Astrocyte (in vitro differentiated cells and primary cell): ENCODE measurements around the gene ABL2. TPM values are rescaled to one million over a fixed set of nuclear protein-coding genes. Genes with fewer than 3 reads are reported as not detected.

Experiments
- DNase-seq: peaks from one replicate; pipeline ENCODE4 v3.0.0-alpha.2; 2010; ENCODE audit warnings: low read depth
- FAIRE-seq: peaks from 2 replicates; lab custom pipeline; 2011; peaks lifted over from hg19 to GRCh38; lab: Jason Lieb, UNC
- H2AFZ ChIP-seq: 2 replicates; pipeline ENCODE4 v1.6.0; 2012; ENCODE audit warnings: low read depth, low read length, inconsistent platforms
- H3K27ac ChIP-seq: 2 replicates; pipeline ENCODE4 v1.5.1; 2011; ENCODE audit warnings: low read depth, low read length, inconsistent platforms
- H3K27me3 ChIP-seq: 2 replicates; pipeline ENCODE4 v1.6.0; 2011; ENCODE audit warnings: low read length, inconsistent platforms; ENCODE audit not compliant: insufficient read depth
- H3K36me3 ChIP-seq: 2 replicates; pipeline ENCODE4 v1.5.1; 2011; ENCODE audit warnings: low read length, inconsistent platforms; ENCODE audit not compliant: insufficient read depth
- H3K4me1 ChIP-seq: 2 replicates; pipeline ENCODE4 v1.5.1; 2011; ENCODE audit warnings: low read length, inconsistent platforms; ENCODE audit not compliant: insufficient read depth
- H3K4me2 ChIP-seq: 2 replicates; pipeline ENCODE4 v1.6.0; 2012; ENCODE audit warnings: low read length, inconsistent platforms
- H3K4me3 ChIP-seq: 2 replicates; pipeline ENCODE4 v1.5.1; 2011; ENCODE audit warnings: low read depth, mild to moderate bottlenecking, low read length, inconsistent platforms; ENCODE audit not compliant: insufficient read depth
- H3K79me2 ChIP-seq: 2 replicates; pipeline ENCODE4 v1.6.0; 2012; ENCODE audit warnings: mild to moderate bottlenecking, low read length, inconsistent platforms; ENCODE audit not compliant: insufficient read depth
- H3K9ac ChIP-seq: 2 replicates; pipeline ENCODE4 v1.6.0; 2012; ENCODE audit warnings: mild to moderate bottlenecking, low read length, inconsistent platforms
- H3K9me3 ChIP-seq: 2 replicates; pipeline ENCODE4 v1.5.1; 2012; ENCODE audit warnings: low read depth, mild to moderate bottlenecking, low read length, inconsistent platforms; ENCODE audit not compliant: insufficient read depth
- H4K20me1 ChIP-seq: 2 replicates; pipeline ENCODE4 v1.6.0; 2012; ENCODE audit warnings: low read length, inconsistent platforms; ENCODE audit not compliant: insufficient read depth
- H3K27ac Mint-ChIP-seq: one replicate; pipeline ENCODE4 v1.8.0; 2021; ENCODE audit warnings: mild to moderate bottlenecking, mixed read lengths; ENCODE audit not compliant: unreplicated experiment
- H3K27me3 Mint-ChIP-seq: one replicate; pipeline ENCODE4 v1.8.0; 2021; ENCODE audit warnings: low read depth, mixed read lengths; ENCODE audit not compliant: unreplicated experiment
- H3K36me3 Mint-ChIP-seq: one replicate; pipeline ENCODE4 v1.8.0; 2021; ENCODE audit warnings: low read depth, mixed read lengths; ENCODE audit not compliant: unreplicated experiment
- H3K4me1 Mint-ChIP-seq: one replicate; pipeline ENCODE4 v1.8.0; 2021; ENCODE audit warnings: low read depth, mixed read lengths; ENCODE audit not compliant: unreplicated experiment
- H3K4me3 Mint-ChIP-seq: one replicate; pipeline ENCODE4 v1.8.0; 2021; ENCODE audit warnings: mild to moderate bottlenecking, moderate library complexity, mixed read lengths; ENCODE audit not compliant: unreplicated experiment
- H3K9me3 Mint-ChIP-seq: one replicate; pipeline ENCODE4 v1.8.0; 2021; ENCODE audit warnings: mild to moderate bottlenecking, mixed read lengths; ENCODE audit not compliant: unreplicated experiment
- EZH2 ChIP-seq: IDR thresholded peaks from 2 replicates; pipeline ENCODE4 v1.6.1; 2012; ENCODE audit warnings: mild to moderate bottlenecking, low read length, inconsistent platforms; ENCODE audit not compliant: insufficient read depth
- total RNA-seq: library from RNA; stranded (reverse); gene quantifications from 2 replicates; pipeline ENCODE4 v1.2.1, GENCODE V29; 2021
- TF ChIP-seq, protein P1 (sequence below): IDR thresholded peaks from 2 replicates; pipeline ENCODE4 v1.5.1; 2011; ENCODE audit warnings: low read depth, mild to moderate bottlenecking, inconsistent platforms, low read length, moderate library complexity; ENCODE audit not compliant: insufficient read depth

Gene ABL2
- total RNA-seq, 1 donor from 2014 or later, result 110 TPM

DNA sequence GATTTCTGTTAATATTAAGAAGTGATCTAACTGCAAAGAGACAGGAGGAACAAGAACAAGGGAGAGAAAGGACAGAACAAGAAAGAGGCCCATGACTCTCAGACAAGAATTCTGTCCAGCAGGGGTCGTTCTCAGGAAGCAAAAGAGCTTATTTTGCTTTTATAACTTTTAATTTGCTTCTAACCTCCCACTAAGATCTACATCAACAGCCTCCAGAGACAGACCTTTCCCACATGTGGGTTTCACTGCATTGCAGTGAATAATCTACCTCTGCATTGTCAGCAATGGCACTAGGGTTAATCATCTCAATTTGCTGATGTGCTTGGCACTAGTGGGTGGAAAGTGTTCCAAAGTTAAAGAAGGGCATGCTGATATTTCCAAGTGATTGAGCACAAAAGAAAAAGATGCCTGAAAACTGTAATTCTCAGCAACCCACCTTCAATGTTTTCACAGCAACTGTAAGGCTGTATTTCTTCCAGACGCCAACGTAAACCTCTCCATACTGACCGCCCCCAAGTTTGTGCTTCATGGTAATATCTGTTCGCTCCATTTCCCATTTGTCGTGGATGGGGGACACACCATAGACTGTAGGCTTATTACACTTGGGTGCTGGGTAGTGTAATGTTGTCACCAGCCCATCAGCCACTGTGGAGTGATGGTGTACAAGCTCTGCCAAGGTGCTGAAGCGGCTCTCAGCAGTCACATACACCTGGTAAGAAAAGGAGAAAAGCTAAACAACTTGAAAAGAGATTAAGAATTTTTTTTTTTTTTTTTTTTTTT, 108.1 kb downstream of the ABL2 start:
- TF ChIP-seq EZH2, result no peak
- TF ChIP-seq, protein P1, sequence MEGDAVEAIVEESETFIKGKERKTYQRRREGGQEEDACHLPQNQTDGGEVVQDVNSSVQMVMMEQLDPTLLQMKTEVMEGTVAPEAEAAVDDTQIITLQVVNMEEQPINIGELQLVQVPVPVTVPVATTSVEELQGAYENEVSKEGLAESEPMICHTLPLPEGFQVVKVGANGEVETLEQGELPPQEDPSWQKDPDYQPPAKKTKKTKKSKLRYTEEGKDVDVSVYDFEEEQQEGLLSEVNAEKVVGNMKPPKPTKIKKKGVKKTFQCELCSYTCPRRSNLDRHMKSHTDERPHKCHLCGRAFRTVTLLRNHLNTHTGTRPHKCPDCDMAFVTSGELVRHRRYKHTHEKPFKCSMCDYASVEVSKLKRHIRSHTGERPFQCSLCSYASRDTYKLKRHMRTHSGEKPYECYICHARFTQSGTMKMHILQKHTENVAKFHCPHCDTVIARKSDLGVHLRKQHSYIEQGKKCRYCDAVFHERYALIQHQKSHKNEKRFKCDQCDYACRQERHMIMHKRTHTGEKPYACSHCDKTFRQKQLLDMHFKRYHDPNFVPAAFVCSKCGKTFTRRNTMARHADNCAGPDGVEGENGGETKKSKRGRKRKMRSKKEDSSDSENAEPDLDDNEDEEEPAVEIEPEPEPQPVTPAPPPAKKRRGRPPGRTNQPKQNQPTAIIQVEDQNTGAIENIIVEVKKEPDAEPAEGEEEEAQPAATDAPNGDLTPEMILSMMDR, result peak; percentile 61
- H4K20me1 ChIP-seq, result peaks cover 47% of the 10 kb centered on the region
- FAIRE-seq (no peak), DNase-seq (no peak)
- H3K9me3 Mint-ChIP-seq, result no peaks in the 10 kb centered on the region
- H3K27ac Mint-ChIP-seq, result no peak overlapping the region
- H3K4me1 Mint-ChIP-seq, result peaks cover 21% of the 10 kb centered on the region
- no peaks in the 10 kb centered on the region for H3K27me3 Mint-ChIP-seq
- peaks cover 88% of the 10 kb centered on the region for H3K79me2 ChIP-seq
- H3K9me3 ChIP-seq, result no peaks in the 10 kb centered on the region
- no peak overlapping the region for H3K4me3 Mint-ChIP-seq
- H3K9ac ChIP-seq, result no peak overlapping the region
- H3K4me1 ChIP-seq, result peaks cover 17% of the 10 kb centered on the region
- peaks cover 15% of the 10 kb centered on the region for H3K36me3 Mint-ChIP-seq
- H3K4me3 ChIP-seq, result no peak overlapping the region
- H3K4me2 ChIP-seq, result no peak overlapping the region
- no peaks in the 10 kb centered on the region for H3K27me3 ChIP-seq
- H3K36me3 ChIP-seq, result peaks cover 60% of the 10 kb centered on the region
- H2AFZ ChIP-seq, result no peak overlapping the region
- peak overlapping the region; percentile 1 for H3K27ac ChIP-seq

DNA sequence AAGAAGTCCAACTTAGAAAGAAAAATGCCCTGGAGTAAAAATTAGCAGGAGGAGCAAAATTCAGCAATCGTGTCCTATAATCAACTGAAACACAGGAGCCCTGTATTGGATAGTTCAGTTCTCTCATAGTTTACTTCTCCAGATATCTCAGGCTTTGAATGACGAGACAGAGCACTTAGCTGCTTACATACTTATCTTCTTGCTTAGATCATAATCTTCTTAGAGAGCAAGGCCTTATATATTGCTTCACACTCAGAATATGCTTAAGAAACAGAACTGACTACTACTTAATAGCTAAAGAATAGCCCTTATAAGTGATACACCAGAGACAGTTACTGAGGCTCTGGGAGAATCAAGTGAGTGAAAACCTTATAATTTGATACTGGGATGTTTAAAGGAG, 108.7 kb downstream of the ABL2 start:
- Mint-ChIP-seq H3K27me3 (no peaks in the 10 kb centered on the region), H3K27ac (no peak overlapping the region), H3K36me3 (peaks cover 17% of the 10 kb centered on the region), H3K4me3 (no peak overlapping the region), H3K4me1 (peaks cover 17% of the 10 kb centered on the region), H3K9me3 (no peaks in the 10 kb centered on the region)
- peaks cover 88% of the 10 kb centered on the region for H3K79me2 ChIP-seq
- peaks cover 11% of the 10 kb centered on the region for H3K4me1 ChIP-seq
- H3K4me2 ChIP-seq, result no peak overlapping the region
- TF ChIP-seq, protein P1, result no peak
- TF ChIP-seq EZH2, result no peak
- no peaks in the 10 kb centered on the region for H3K27me3 ChIP-seq
- H3K27ac ChIP-seq, result no peak overlapping the region
- no peaks in the 10 kb centered on the region for H3K9me3 ChIP-seq
- no peak overlapping the region for H2AFZ ChIP-seq
- no peak for DNase-seq
- H3K4me3 ChIP-seq, result no peak overlapping the region
- peaks cover 50% of the 10 kb centered on the region for H4K20me1 ChIP-seq
- no peak for FAIRE-seq
- H3K36me3 ChIP-seq, result peaks cover 61% of the 10 kb centered on the region
- H3K9ac ChIP-seq, result no peak overlapping the region

DNA sequence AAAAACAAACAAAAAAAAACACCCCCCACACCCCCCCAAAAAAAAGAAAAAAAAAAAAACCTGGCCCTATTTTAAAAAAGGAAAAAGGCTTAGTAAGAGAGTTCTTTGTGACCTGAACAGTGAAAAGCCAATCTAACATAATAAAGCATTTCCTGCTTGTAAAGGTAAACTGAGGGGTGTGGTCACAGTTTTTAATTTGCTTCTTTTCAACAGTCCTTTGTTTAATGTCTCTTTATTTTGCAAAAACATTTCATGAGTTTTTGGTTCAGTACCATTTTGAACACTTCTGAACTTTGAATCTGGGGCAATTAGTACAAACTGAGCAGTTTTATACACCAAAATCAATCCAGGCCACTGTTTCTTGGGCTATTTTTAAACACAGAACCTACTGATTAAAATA, 110.0 kb downstream of the ABL2 start:
- H3K4me1 Mint-ChIP-seq, result peaks cover 8% of the 10 kb centered on the region
- H4K20me1 ChIP-seq, result peaks cover 57% of the 10 kb centered on the region
- peaks cover 68% of the 10 kb centered on the region for H3K36me3 ChIP-seq
- no peaks in the 10 kb centered on the region for H3K27me3 ChIP-seq
- DNase-seq (no peak), FAIRE-seq (no peak)
- no peak overlapping the region for H3K4me3 Mint-ChIP-seq
- no peak overlapping the region for H3K27ac ChIP-seq
- no peak overlapping the region for H3K4me3 ChIP-seq
- peaks cover under 1% of the 10 kb centered on the region for H3K4me1 ChIP-seq
- no peak overlapping the region for H3K9ac ChIP-seq
- no peak overlapping the region for H2AFZ ChIP-seq
- H3K9me3 Mint-ChIP-seq, result no peaks in the 10 kb centered on the region
- H3K36me3 Mint-ChIP-seq, result peaks cover 17% of the 10 kb centered on the region
- no peaks in the 10 kb centered on the region for H3K9me3 ChIP-seq
- peak overlapping the region; percentile 58 for H3K27ac Mint-ChIP-seq
- no peak overlapping the region for H3K4me2 ChIP-seq
- no peak for TF ChIP-seq EZH2
- TF ChIP-seq, protein P1, result no peak
- no peaks in the 10 kb centered on the region for H3K27me3 Mint-ChIP-seq
- peaks cover 84% of the 10 kb centered on the region for H3K79me2 ChIP-seq
